ENCODE data around the gene TSPAN11.

DNA sequence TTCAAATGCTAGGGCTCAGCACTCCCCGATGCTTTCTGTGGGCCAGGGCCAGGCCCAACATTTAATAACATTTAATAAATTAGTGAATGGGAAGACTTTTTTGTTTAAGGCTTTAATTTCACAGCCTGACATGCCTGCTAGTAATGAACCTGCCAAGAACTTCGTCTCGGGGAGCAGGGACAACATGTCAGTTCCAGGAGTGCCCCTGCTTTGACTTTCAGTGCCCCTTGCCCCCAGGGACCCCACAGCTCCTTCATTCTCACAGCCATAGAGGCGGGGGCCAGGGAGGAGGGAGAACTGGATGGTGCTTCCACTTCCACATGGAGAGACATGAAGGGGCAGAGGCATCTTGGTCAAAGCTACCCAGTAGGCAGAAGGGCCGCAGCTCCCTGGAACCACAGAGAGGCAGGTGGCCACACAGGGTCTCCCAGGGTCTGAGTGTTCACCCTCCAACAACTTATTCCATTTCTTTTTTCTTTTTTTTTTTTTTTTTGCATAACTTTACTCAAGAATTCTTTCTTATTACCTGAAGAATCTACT is 81.2 kb downstream of the TSPAN11 start:
- TF ChIP-seq POLR2A (IDR thresholded peaks at IDR 0.05) (no peak), EP300 (IDR thresholded peaks at IDR 0.05) (no peak), POLR2AphosphoS5 (IDR thresholded peaks at IDR 0.05) (no peak)
- TF ChIP-seq, protein P1, sequence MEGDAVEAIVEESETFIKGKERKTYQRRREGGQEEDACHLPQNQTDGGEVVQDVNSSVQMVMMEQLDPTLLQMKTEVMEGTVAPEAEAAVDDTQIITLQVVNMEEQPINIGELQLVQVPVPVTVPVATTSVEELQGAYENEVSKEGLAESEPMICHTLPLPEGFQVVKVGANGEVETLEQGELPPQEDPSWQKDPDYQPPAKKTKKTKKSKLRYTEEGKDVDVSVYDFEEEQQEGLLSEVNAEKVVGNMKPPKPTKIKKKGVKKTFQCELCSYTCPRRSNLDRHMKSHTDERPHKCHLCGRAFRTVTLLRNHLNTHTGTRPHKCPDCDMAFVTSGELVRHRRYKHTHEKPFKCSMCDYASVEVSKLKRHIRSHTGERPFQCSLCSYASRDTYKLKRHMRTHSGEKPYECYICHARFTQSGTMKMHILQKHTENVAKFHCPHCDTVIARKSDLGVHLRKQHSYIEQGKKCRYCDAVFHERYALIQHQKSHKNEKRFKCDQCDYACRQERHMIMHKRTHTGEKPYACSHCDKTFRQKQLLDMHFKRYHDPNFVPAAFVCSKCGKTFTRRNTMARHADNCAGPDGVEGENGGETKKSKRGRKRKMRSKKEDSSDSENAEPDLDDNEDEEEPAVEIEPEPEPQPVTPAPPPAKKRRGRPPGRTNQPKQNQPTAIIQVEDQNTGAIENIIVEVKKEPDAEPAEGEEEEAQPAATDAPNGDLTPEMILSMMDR (IDR thresholded peaks at IDR 0.05), result no peak

Measured in suprapubic skin (tissue), 4 donors.